IMR-90 (cell line): ENCODE results near the gene FOXD4.
"Not testable (repeated sequence)": the region's sequence is repeated elsewhere in the genome, so short reads cannot be mapped to it uniquely, and the experiment has no call there.

ENCODE experiments used
- BHLHE40 ChIP-seq: fragments of 150-350 bp; IDR thresholded peaks from 2 replicates; pipeline ENCODE4 v1.6.1; 2016; ENCODE audit warnings: mild to moderate bottlenecking, low read depth, low read length
- MXI1 ChIP-seq: IDR thresholded peaks from 2 replicates; pipeline ENCODE4 v1.6.1; 2012; ENCODE audit warnings: low read depth, mild to moderate bottlenecking, low read length, moderate library complexity, borderline replicate concordance
- NFE2L2 ChIP-seq: fragments of 150-350 bp; IDR thresholded peaks from 2 replicates; pipeline ENCODE4 v1.6.1; 2016; ENCODE audit warnings: low read depth, mild to moderate bottlenecking, low read length
- TF ChIP-seq, protein P1 (sequence below): conservative IDR thresholded peaks from 2 replicates; pipeline ENCODE4 v1.5.1; 2012; ENCODE audit warnings: mild to moderate bottlenecking, low read depth, low read length, improper control_type of control experiment
- TF ChIP-seq, protein P2 (sequence below): fragments of 150-350 bp; IDR thresholded peaks from 2 replicates; pipeline ENCODE4 v1.6.1; 2017; ENCODE audit warnings: mild to moderate bottlenecking, antibody characterized with exemption, low read length, low read depth

DNA sequence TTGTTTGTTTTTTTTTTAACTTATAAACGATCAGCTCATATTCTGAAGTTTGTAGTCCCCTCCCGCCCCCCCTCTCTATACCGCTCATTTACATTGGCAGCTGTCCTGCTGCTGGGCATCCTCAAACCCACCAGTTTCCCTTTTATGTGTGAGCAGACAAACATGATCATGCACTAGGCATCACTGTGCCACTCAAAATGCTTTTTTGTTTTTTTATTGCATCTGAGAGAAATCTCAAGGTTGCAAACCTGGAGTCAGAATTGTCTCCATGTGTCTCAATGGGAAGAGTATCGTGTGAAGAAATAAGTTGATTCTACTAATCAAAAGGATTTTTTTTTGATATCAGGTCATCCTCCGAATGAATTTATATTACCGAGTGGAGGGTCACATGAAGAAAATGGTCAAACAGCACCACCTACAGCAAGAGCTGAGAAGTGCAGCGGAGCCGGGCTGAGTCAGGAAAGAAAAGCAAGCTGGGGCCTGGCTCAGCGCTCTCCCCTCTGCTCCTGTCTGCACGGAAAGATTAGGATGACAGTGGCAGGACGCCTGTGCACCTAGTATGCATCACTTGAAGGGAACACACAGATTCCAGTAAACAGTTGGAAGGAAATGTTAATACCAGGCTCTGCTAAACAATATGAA, 29.7 kb downstream of the FOXD4 start:
- TF ChIP-seq NFE2L2, BHLHE40, MXI1: not testable (repeated sequence)
- TF ChIP-seq, protein P1, sequence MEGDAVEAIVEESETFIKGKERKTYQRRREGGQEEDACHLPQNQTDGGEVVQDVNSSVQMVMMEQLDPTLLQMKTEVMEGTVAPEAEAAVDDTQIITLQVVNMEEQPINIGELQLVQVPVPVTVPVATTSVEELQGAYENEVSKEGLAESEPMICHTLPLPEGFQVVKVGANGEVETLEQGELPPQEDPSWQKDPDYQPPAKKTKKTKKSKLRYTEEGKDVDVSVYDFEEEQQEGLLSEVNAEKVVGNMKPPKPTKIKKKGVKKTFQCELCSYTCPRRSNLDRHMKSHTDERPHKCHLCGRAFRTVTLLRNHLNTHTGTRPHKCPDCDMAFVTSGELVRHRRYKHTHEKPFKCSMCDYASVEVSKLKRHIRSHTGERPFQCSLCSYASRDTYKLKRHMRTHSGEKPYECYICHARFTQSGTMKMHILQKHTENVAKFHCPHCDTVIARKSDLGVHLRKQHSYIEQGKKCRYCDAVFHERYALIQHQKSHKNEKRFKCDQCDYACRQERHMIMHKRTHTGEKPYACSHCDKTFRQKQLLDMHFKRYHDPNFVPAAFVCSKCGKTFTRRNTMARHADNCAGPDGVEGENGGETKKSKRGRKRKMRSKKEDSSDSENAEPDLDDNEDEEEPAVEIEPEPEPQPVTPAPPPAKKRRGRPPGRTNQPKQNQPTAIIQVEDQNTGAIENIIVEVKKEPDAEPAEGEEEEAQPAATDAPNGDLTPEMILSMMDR: not testable (repeated sequence)
- TF ChIP-seq, protein P2, sequence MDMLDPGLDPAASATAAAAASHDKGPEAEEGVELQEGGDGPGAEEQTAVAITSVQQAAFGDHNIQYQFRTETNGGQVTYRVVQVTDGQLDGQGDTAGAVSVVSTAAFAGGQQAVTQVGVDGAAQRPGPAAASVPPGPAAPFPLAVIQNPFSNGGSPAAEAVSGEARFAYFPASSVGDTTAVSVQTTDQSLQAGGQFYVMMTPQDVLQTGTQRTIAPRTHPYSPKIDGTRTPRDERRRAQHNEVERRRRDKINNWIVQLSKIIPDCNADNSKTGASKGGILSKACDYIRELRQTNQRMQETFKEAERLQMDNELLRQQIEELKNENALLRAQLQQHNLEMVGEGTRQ: not testable (repeated sequence)
